ENCODE data around the gene TLN1.

TLN1 gene

GRCh38 chr9:35727676-35728040 lies 4.3 kb downstream of the TLN1 start:
- no peak for TF ChIP-seq CTCF (IDR thresholded peaks at IDR 0.05; ENCODE audit: control extremely low read depth, extremely low read depth, low read depth, missing control alignments)
- no peak for DNase-seq (ENCODE audit: extremely low spot score)
- POLR2A ChIA-PET, result interaction anchor here (0.6 to 1.5 kb wide), 2 partner anchors 18 to 38 kb away, joined by 3 read pairs; partner anchors contain the start of gene TPM2
- CTCF ChIA-PET, result interaction anchor here (0.7 to 11.0 kb wide), 25 partner anchors 9 to 174 kb away, joined by 3 to 134 read pairs (median 5); partner anchors contain the start of genes CCDC107, GBA2, HINT2 and RGP1

GRCh38 chr9:35726931-35727330 lies 5.1 kb downstream of the TLN1 start:
- CTCF ChIA-PET, result interaction anchor here (0.7 to 11.0 kb wide), 15 partner anchors 9 to 173 kb away, joined by 3 to 134 read pairs (median 8); partner anchors contain the start of genes CCDC107, GBA2, HINT2 and RGP1
- no peak for DNase-seq (ENCODE audit: extremely low spot score)
- POLR2A ChIA-PET, result interaction anchor here (1.1 to 1.7 kb wide), 2 partner anchors 11 to 31 kb away, joined by 3 to 4 read pairs; no protein-coding TSS in a partner anchor
- peak; percentile 39 for TF ChIP-seq CTCF (IDR thresholded peaks at IDR 0.05; ENCODE audit: control extremely low read depth, extremely low read depth, low read depth, missing control alignments)

GRCh38 chr9:35725362-35725761 lies 6.6 kb downstream of the TLN1 start:
- no peak for DNase-seq (ENCODE audit: extremely low spot score)
- POLR2A ChIA-PET, result interaction anchor here (1.7 kb wide), 1 partner anchor 29 kb away, joined by 4 read pairs; no protein-coding TSS in a partner anchor
- CTCF ChIA-PET, result interaction anchor here (0.9 to 11.0 kb wide), 7 partner anchors 11 to 826 kb away, joined by 3 to 134 read pairs (median 5); partner anchors contain the start of genes GBA2 and RGP1
- TF ChIP-seq CTCF (IDR thresholded peaks at IDR 0.05; ENCODE audit: control extremely low read depth, extremely low read depth, low read depth, missing control alignments), result no peak

- DNase-seq (ENCODE audit: extremely low spot score), result no peak
- POLR2A ChIA-PET, result no interaction called here
- no peak for TF ChIP-seq CTCF (IDR thresholded peaks at IDR 0.05; ENCODE audit: control extremely low read depth, extremely low read depth, low read depth, missing control alignments)
- CTCF ChIA-PET, result interaction anchor here (1.0 to 11.0 kb wide), 4 partner anchors 18 to 28 kb away, joined by 3 to 134 read pairs (median 66); partner anchors contain the start of genes GBA2 and RGP1
These were observed 8.1 kb downstream of the TLN1 start for GRCh38 chr9:35723908-35724307.

GRCh38 chr9:35723426-35723825 lies 8.6 kb downstream of the TLN1 start:
- no peak for DNase-seq (ENCODE audit: extremely low spot score)
- ChIA-PET CTCF (interaction anchor here (1.5 to 11.0 kb wide), 2 partner anchors 23 to 27 kb away, joined by 3 to 130 read pairs; no protein-coding TSS in a partner anchor), POLR2A (interaction anchor here (0.7 kb wide), 1 partner anchor 30 kb away, joined by 3 read pairs; no protein-coding TSS in a partner anchor)
- no peak for TF ChIP-seq CTCF (IDR thresholded peaks at IDR 0.05; ENCODE audit: control extremely low read depth, extremely low read depth, low read depth, missing control alignments)

GRCh38 chr9:35719546-35719945 lies 12.4 kb downstream of the TLN1 start:
- ChIA-PET CTCF (interaction anchor here (8.5 to 19.1 kb wide), 2 partner anchors 10 to 23 kb away, joined by 72 to 224 read pairs; partner anchors contain the start of genes CREB3 and TLN1), POLR2A (no interaction called here)
- DNase-seq (ENCODE audit: extremely low spot score), result no peak
- TF ChIP-seq CTCF (IDR thresholded peaks at IDR 0.05; ENCODE audit: control extremely low read depth, extremely low read depth, low read depth, missing control alignments), result no peak
